Retinal pigment epithelial cell (primary cell): Measurements from ENCODE around the gene IGF2R.

Source experiments
- DNase-seq: peaks from one replicate; pipeline ENCODE4 v3.0.0-alpha.2; 2010; ENCODE audit warnings: low read depth
- H3K4me3 ChIP-seq: 2 replicates; pipeline ENCODE4 v1.5.1; 2011; ENCODE audit warnings: mild to moderate bottlenecking, low read length, control low read depth, moderate library complexity
- TF ChIP-seq, protein P1 (sequence below): conservative IDR thresholded peaks from 2 replicates; pipeline ENCODE4 v1.5.1; 2011; ENCODE audit warnings: low read depth, low read length, control low read depth, inconsistent platforms

The IGF2R gene

GRCh38 chr6:160054271-160054670 lies 85.4 kb downstream of the IGF2R start:
- H3K4me3 ChIP-seq, result no peak overlapping the region
- no peak for DNase-seq
- TF ChIP-seq, protein P1, sequence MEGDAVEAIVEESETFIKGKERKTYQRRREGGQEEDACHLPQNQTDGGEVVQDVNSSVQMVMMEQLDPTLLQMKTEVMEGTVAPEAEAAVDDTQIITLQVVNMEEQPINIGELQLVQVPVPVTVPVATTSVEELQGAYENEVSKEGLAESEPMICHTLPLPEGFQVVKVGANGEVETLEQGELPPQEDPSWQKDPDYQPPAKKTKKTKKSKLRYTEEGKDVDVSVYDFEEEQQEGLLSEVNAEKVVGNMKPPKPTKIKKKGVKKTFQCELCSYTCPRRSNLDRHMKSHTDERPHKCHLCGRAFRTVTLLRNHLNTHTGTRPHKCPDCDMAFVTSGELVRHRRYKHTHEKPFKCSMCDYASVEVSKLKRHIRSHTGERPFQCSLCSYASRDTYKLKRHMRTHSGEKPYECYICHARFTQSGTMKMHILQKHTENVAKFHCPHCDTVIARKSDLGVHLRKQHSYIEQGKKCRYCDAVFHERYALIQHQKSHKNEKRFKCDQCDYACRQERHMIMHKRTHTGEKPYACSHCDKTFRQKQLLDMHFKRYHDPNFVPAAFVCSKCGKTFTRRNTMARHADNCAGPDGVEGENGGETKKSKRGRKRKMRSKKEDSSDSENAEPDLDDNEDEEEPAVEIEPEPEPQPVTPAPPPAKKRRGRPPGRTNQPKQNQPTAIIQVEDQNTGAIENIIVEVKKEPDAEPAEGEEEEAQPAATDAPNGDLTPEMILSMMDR, result no peak

DNA sequence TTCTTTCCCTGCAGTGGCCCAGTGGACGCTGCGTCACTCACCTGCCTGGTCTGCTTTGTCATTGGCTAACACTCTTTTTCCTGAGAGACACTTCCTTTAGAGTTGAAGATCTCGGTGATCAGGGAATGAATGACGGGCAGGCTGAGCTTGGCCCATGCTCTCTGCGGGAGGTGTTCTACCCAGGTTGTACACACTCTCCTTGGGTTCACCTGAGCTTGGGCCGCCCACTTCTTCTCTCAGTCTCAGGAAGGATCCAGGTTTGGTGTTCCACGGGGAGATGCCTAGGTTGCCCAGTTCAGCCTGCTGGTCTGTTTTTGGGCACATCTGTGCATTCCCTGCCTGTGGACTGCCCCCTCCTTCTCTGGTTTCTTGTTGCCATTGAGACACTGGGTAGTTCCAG lies 86.0 kb downstream of the IGF2R start:
- DNase-seq, result no peak
- TF ChIP-seq, protein P1, result no peak
- H3K4me3 ChIP-seq, result no peak overlapping the region

- TF ChIP-seq, protein P1, result no peak
- DNase-seq, result no peak
- H3K4me3 ChIP-seq, result no peak overlapping the region
Measured at GRCh38 chr6:160055378-160055777, 86.5 kb downstream of the IGF2R start.

GRCh38 chr6:160055813-160056212 lies 86.9 kb downstream of the IGF2R start:
- no peak overlapping the region for H3K4me3 ChIP-seq
- DNase-seq, result no peak
- TF ChIP-seq, protein P1, result no peak

DNA sequence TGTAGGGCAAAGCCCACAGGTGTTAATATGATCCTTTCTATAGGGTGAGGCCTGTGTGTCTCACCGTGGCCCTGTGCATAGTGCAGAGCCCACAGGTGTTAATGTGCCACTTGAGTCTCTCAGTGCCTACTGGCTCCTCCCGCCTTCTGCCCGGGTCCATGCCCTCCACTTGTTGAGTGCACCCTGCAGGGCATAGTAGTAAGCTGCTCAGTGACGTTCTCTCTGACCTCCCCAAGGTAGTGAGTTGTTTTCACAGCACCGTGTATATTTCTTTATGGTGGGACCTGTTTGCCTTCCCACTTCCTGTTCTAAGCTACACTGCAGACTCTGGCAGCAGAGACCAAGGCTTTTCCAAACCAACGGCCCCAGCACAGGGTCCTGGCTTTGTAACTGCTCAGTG lies 88.2 kb downstream of the IGF2R start:
- DNase-seq, result no peak
- no peak overlapping the region for H3K4me3 ChIP-seq
- TF ChIP-seq, protein P1, result no peak

GRCh38 chr6:160058603-160059215 lies 89.8 kb downstream of the IGF2R start:
- H3K4me3 ChIP-seq, result no peak overlapping the region
- TF ChIP-seq, protein P1, result no peak
- no peak for DNase-seq

DNA sequence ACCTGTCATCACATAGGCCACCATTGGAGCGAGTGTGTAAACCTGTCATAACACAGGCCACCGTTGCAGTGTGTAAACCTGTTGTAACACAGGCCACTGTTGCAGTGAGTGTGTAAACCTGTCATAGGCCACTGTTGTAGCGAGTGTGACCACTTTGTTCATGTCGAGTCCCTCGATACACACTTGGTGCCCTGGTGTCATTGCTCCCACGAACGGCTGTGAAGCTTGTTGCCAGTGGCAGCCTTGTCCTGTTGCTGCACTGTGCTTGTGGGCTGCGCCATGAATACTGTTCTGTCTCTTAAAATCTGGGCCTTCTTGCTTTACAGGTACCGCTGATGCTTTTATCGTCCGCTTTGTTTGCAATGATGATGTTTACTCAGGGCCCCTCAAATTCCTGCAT lies 91.3 kb downstream of the IGF2R start:
- no peak overlapping the region for H3K4me3 ChIP-seq
- TF ChIP-seq, protein P1, result no peak
- DNase-seq, result no peak
